ENCODE data around the gene CCDC57. TPM values are rescaled to one million over a fixed set of nuclear protein-coding genes. Genes with fewer than 3 reads are reported as not detected.

Gene CCDC57
- total RNA-seq, 2 donors from 2014 or later, result 24.5 to 46.1 TPM

GRCh38 chr17:82245134-82246039, 32.7 kb upstream of the CCDC57 start:
- intact Hi-C loops (cut with DNase I), result loop anchor here (2.0 kb wide), 1 partner anchor 77 kb away; no protein-coding TSS in a partner anchor
- Histone ChIP-seq H3K36me3 (peaks cover 48% of the 10 kb centered on the region), H3K4me3 (no peak overlapping the region), H3K9ac (ENCODE audit: low read depth in 2 of 2, low read length in 2 of 2) (no peak overlapping the region), H3K9me3 (no peaks in the 10 kb centered on the region), H3K27me3 (no peaks in the 10 kb centered on the region), H3K27ac (no peak overlapping the region), H3K4me1 (peaks cover 32% of the 10 kb centered on the region)
- TF ChIP-seq, protein P1, sequence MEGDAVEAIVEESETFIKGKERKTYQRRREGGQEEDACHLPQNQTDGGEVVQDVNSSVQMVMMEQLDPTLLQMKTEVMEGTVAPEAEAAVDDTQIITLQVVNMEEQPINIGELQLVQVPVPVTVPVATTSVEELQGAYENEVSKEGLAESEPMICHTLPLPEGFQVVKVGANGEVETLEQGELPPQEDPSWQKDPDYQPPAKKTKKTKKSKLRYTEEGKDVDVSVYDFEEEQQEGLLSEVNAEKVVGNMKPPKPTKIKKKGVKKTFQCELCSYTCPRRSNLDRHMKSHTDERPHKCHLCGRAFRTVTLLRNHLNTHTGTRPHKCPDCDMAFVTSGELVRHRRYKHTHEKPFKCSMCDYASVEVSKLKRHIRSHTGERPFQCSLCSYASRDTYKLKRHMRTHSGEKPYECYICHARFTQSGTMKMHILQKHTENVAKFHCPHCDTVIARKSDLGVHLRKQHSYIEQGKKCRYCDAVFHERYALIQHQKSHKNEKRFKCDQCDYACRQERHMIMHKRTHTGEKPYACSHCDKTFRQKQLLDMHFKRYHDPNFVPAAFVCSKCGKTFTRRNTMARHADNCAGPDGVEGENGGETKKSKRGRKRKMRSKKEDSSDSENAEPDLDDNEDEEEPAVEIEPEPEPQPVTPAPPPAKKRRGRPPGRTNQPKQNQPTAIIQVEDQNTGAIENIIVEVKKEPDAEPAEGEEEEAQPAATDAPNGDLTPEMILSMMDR (IDR thresholded peaks at IDR 0.05), result no peak
- DNase-seq, result no peak

DNA sequence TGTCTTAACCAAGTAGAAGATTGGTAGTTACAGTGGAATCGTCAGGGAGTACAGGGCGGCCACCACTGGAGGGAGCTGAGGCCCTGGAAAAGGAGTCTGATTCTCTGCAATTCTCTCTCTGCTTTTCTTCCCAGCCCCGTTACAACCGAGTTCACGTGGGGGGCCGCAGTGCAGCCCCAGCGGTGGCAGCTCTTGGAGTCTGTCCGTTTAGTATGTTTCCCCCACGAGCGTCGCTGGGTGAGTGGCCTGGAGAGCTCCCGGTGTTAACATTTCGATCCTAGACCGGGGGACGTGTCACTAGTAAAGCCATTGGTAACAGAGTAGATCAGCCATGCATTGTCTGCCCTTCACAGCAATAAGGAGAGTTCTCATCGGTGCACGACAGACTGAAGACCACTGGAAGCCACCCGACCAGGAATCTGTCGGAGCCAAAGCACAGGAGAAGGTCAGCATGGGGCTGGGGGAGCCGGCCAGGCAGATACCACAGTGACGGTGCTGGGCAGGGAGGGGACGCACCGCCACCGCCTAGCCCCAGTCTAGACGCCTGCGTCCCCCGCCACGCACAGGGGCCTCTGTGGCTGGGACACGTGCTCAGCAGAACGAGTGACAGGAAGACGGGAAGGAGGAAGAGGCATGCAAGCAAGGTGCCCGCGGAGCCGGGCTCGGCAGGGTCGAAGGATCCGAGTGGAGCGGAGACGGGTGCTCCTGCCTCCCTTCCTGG, 31.9 kb upstream of the CCDC57 start:
- Histone ChIP-seq H3K4me3 (no peak overlapping the region), H3K36me3 (peaks cover 48% of the 10 kb centered on the region), H3K27me3 (no peaks in the 10 kb centered on the region), H3K9me3 (no peaks in the 10 kb centered on the region), H3K9ac (ENCODE audit: low read depth in 2 of 2, low read length in 2 of 2) (peak overlapping the region in 1 of 2 donors; percentile 14), H3K27ac (no peak overlapping the region), H3K4me1 (peaks cover 38% of the 10 kb centered on the region)
- intact Hi-C loops (cut with DNase I), result loop anchor here (2.0 kb wide), 1 partner anchor 78 kb away; no protein-coding TSS in a partner anchor
- TF ChIP-seq, protein P1 (IDR thresholded peaks at IDR 0.05), result peak; percentile 36
- no peak for DNase-seq

DNA sequence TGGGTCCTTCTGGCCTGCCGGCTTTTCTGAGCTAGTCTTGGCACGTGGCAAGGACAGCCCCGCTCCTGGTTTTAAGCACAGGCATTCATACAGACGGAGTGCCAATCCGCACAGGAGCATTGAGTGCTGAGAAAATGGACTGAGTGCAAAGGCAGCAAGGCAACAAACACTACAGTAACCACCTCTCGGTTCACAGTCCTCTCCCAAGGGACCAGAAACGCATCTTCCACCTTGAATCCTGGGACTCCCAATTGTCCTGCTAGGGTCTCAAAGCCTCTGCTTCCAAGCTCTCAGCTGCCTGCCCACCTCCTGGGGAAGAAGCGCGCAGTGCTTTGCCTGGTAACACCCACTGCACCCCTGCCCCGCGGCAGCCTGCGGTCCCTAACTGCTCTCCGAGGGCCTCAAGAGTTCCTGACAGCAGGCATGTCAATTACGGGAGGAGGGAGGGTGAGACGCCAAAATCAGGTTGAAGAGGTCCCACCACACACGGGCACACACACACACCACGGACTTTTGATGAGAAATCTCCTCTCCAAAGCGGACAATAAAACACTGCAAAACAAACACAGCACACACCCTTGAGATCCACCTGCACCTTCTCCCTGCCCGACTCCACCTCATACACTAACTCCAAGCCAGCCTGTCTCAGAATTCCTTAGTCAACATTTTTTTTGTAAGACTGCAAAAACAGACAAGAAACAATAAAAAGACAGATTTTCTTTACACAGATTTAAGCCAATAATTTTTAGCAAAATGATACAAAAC, 31.2 kb upstream of the CCDC57 start:
- H3K9me3 ChIP-seq, result no peaks in the 10 kb centered on the region
- no peak overlapping the region for H3K4me3 ChIP-seq
- peaks cover 46% of the 10 kb centered on the region for H3K4me1 ChIP-seq
- no peak overlapping the region for H3K27ac ChIP-seq
- intact Hi-C loops (cut with DNase I), result loop anchor here (2.0 kb wide), 1 partner anchor 79 kb away; no protein-coding TSS in a partner anchor
- TF ChIP-seq, protein P1 (IDR thresholded peaks at IDR 0.05), result no peak
- peak overlapping the region in 1 of 2 donors; percentile 14 for H3K9ac ChIP-seq (ENCODE audit: low read depth in 2 of 2, low read length in 2 of 2)
- no peak for DNase-seq
- no peaks in the 10 kb centered on the region for H3K27me3 ChIP-seq
- peaks cover 41% of the 10 kb centered on the region for H3K36me3 ChIP-seq

DNA sequence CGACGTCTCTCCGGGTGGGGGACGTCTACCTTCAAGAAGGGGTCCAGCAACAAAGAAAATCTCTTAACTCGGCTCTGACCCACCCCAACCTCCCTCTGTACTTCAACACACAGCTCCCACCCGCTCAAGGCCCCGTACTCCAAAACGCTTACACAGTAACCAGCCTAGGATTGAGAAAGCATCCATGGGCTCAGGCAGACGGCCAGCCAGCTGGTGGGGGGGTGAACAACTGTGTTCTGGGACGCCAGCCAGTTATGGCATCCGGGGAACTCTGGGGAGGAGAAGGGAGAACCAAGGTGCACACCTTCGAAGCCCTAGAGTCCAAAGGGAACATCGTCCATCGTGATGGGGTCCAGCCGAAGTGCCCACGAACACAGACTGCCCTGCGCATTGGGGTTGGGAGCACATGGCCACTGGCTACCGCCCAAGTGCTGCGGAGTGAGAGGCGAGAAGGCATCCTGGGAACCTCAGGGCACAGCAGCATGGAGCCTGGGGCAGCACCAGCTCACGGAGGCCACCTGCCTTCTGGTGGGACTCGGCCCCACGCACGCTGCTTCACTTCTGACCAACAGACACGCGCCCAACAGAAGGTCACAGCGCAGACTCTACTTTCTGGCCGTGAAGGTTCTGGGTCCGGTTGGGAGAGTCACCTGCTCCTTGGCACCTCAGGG, 30.5 kb upstream of the CCDC57 start:
- Histone ChIP-seq H3K4me1 (peaks cover 53% of the 10 kb centered on the region), H3K27ac (peak overlapping the region; percentile 40), H3K36me3 (peaks cover 34% of the 10 kb centered on the region), H3K9ac (ENCODE audit: low read depth in 2 of 2, low read length in 2 of 2) (no peak overlapping the region), H3K9me3 (no peaks in the 10 kb centered on the region), H3K27me3 (no peaks in the 10 kb centered on the region), H3K4me3 (no peak overlapping the region)
- intact Hi-C loops (cut with DNase I), result no loop called here
- peak; percentile 67 for DNase-seq
- TF ChIP-seq, protein P1 (IDR thresholded peaks at IDR 0.05), result no peak

- DNase-seq, result peak; percentile 32
- Histone ChIP-seq H3K36me3 (peaks cover 29% of the 10 kb centered on the region), H3K27me3 (no peaks in the 10 kb centered on the region), H3K4me3 (no peak overlapping the region), H3K27ac (peak overlapping the region; percentile 40), H3K9ac (ENCODE audit: low read depth in 2 of 2, low read length in 2 of 2) (no peak overlapping the region), H3K4me1 (peaks cover 58% of the 10 kb centered on the region), H3K9me3 (no peaks in the 10 kb centered on the region)
- TF ChIP-seq, protein P1 (IDR thresholded peaks at IDR 0.05), result no peak
- intact Hi-C loops (cut with DNase I), result no loop called here
Measured at GRCh38 chr17:82242698-82242976, 30.0 kb upstream of the CCDC57 start.
